NB4 (cell line): Measurements from ENCODE around the gene CNTN1.

Source experiments
- DNase-seq: peaks from one replicate; pipeline ENCODE4 v3.0.0; 2010; ENCODE audit warnings: low read depth
- H3K4me3 ChIP-seq: one replicate; pipeline ENCODE4 v1.5.1; 2011; ENCODE audit warnings: mild to moderate bottlenecking, low read depth, low read length, moderate library complexity
- CTCF ChIP-seq: IDR thresholded peaks from one replicate; pipeline ENCODE4 v1.5.1; 2012; ENCODE audit warnings: low read depth, low read length
- MYC ChIP-seq: IDR thresholded peaks from 2 replicates; pipeline ENCODE4 v1.6.1; 2011; ENCODE audit warnings: low read depth, low read length
- POLR2A ChIP-seq: IDR thresholded peaks from 2 replicates; pipeline ENCODE4 v1.6.1; 2011; ENCODE audit warnings: mild to moderate bottlenecking; ENCODE audit not compliant: insufficient read length; ENCODE audit errors: extremely low read depth
- TF ChIP-seq, protein P1 (sequence below): IDR thresholded peaks from 2 replicates; pipeline ENCODE4 v1.6.1; 2011; ENCODE audit warnings: low read depth, low read length

Gene CNTN1

DNA sequence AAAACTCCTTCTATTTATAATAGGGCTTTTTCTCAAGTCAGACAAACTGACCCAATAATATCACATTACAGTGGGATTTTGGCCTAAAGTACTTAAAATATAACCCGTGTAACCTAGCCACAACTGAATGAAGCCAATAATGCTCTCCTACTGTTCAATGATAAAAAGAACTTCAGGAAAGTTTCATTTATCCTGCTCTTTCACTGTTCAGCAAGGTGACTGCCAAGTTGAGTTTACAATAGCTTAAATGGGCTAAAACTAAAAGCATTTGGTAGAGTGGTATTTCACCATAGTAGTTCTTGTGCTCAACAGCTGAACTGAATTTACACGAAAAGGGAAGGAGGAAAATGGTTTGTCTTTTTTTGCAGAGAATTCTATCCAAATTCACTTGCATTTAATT is 49.8 kb downstream of the CNTN1 start:
- TF ChIP-seq CTCF (no peak), MYC (no peak)
- H3K4me3 ChIP-seq, result no peak overlapping the region
- no peak for DNase-seq

- no peak for DNase-seq
Observed at GRCh38 chr12:40745386-40745785, 53.1 kb downstream of the CNTN1 start.

GRCh38 chr12:40749863-40750262 is 57.6 kb downstream of the CNTN1 start:
- H3K4me3 ChIP-seq, result no peak overlapping the region
- DNase-seq, result no peak
- TF ChIP-seq CTCF, result no peak
- TF ChIP-seq, protein P1, sequence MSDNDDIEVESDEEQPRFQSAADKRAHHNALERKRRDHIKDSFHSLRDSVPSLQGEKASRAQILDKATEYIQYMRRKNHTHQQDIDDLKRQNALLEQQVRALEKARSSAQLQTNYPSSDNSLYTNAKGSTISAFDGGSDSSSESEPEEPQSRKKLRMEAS, result no peak
- no peak for TF ChIP-seq MYC

More at GRCh38 chr12:40745386-40745785, 53.1 kb downstream of the CNTN1 start:
- H3K4me3 ChIP-seq, result no peak overlapping the region
- TF ChIP-seq CTCF, result no peak
- TF ChIP-seq, protein P1, result no peak
- TF ChIP-seq POLR2A, result no peak
- no peak for TF ChIP-seq MYC

DNA sequence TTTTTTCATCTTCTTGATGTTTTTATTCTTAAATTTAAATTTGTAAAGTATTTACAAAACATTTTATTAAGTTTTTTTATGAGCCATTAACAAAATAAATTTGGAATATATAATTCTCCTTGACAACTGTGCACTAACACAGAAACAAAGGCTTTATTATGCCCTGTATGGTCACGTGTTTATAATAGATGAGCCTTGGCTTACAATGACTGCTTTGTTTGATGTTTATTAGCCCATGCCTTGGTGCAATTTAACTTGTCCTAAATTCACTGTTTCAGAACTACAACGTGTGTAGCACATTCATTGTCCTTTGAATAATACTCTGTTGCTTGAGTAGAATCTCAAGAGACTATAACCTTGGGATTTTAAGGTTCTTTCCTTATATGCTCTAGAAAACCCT is 59.8 kb downstream of the CNTN1 start:
- TF ChIP-seq CTCF (no peak), MYC (no peak), POLR2A (no peak)
- TF ChIP-seq, protein P1, result no peak
- H3K4me3 ChIP-seq, result no peak overlapping the region
- no peak for DNase-seq

DNA sequence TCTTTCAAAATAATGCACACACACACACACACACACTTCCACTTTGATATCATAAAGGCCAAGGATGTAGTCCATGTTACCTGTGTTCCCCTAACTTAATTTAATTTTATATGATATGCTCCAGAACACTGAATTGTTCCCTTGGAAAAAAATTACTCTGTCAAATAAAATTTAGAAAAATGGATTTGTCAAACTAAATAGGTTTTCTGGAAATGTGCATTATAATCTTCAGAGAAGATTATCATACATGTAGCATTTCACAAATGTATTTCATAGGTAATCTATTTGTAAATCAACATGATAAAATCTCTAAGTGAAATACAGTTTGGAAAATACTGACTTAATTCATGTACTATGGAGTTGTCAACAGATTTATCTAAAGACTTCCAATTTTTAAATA is 68.6 kb downstream of the CNTN1 start:
- no peak for DNase-seq
- TF ChIP-seq POLR2A (no peak), MYC (no peak), CTCF (no peak)
- TF ChIP-seq, protein P1, result no peak
- no peak overlapping the region for H3K4me3 ChIP-seq

DNA sequence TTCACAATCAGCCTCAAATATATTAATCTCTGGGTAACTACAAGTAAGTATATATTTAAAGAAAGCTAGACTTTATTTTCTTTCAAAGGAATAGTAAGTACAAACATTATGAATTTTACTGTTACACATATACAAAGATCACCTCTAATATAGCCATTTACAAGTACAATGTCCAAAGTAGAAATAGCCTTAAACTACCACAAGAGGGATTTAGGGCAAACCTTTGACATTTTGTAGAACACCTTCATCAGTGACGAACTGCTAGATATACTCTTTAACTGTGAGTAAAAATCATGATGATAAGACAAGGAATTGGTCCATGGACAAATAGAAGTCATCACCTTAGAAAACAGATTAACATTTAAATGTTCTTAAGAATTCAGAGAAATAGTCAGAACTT is 69.8 kb downstream of the CNTN1 start:
- TF ChIP-seq CTCF (no peak), POLR2A (no peak), MYC (no peak)
- no peak for DNase-seq
- no peak overlapping the region for H3K4me3 ChIP-seq
